ENCODE results near the gene CLDN12.

The CLDN12 gene

DNA sequence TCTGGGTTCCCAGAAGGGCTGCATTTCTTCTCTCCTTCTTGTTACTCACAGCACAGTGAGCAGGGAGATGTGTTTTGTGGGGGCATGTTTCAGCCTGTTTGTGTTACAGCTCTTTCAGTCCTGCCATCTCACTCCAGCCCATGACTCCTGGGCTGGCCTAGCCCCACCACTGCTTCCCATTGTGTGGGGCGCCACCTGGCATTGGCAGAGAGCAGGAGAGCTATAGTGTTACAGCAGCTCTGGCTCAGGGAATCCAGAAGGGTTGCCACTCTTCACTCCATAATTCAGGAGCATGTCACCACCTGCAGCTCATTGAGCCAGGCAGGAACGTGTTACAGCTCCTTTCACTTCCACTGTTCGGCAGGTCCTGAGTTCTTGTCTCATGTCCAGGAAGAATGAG lies 30.0 kb downstream of the CLDN12 start:
- no peak for DNase-seq (ENCODE audit: low spot score)

DNA sequence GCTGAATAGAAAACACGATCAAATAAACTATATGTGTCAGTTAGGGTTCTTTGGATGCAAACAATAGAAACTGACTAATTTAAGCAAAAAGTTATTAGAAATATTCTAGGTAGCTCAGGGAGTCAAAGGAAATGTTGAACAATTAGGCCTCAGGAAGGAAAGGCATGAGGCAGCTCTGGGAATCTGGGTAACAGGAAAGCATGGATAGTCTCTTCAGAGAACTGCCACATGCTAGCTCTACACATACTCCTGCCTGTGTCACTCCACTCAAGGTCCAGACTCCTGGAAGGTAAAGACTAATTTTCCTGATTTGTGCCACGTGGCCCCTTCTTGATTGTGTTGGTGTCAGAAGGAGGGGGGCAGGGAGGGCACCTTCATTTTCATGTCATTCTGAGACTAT lies 42.4 kb downstream of the CLDN12 start:
- no peak for DNase-seq (ENCODE audit: low spot score)

GRCh38 chr7:90446137-90446899 lies 43.1 kb downstream of the CLDN12 start:
- no peak for DNase-seq (ENCODE audit: low spot score)

- DNase-seq (ENCODE audit: low spot score), result no peak
These were observed 50.1 kb downstream of the CLDN12 start for GRCh38 chr7:90453259-90453891.

DNA sequence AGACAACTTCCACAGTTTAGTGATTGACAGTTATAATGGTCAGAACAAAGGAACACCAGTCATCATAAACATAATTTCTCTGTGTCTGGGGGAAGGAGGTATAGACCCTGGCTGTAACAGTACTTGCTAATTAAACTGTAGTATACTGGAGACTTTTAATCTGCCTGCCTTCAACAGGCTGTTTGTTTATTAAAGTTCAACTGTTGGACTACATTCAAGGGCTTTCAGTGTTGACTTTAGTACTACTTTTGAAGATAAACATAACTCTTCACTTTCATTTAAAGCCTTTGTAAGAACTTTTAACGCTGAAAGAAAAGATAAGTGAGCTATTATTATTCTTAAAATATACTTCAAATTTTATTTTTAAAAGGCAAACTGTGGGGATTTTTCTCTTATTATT lies 50.7 kb downstream of the CLDN12 start:
- no peak for DNase-seq (ENCODE audit: low spot score)

- peak; percentile 25 for DNase-seq (ENCODE audit: low spot score)
These were observed 52.1 kb downstream of the CLDN12 start for GRCh38 chr7:90455163-90456030.

DNA sequence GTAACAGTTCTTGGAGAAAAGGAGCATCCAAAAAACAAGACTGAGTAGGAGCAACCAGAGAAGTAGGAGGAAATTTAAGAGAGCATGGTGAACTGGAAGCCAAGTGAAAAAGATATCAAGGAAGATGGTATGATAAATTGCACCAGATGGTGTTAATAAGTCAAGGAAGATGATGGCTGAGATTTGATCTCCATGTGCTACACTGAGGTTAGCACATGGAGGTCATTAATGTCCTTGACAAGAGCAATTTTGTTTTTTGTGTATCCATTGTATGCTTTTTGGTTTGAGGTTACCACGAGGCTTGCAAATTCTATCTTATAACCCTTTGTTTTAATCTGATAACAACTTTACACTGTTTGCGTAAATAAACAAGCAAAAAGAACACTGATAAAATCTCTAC lies 54.8 kb downstream of the CLDN12 start:
- DNase-seq (ENCODE audit: low spot score), result no peak

DNA sequence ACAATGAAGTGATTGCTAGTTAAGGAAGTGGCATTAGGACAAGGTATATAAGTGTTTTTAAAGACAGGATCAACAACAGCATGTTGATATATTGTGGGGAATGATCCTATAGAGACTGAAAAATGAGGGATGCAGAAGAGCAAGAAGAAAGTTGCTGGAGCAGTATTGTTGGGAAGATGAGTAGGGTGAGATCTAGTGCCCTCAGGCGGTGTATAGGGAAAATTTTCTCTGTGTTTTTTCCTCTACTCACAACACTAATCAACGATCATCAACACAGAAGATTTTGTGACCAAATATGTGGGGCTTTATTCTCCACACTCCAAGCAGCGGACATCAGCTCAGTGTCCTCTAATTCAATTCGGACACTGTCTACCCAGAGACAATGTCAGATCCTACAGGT lies 56.6 kb downstream of the CLDN12 start:
- DNase-seq (ENCODE audit: low spot score), result no peak

- no peak for DNase-seq (ENCODE audit: low spot score)
These were observed 58.0 kb downstream of the CLDN12 start for GRCh38 chr7:90461219-90461618.

- DNase-seq (ENCODE audit: low spot score), result peak; percentile 22
These were observed 59.9 kb downstream of the CLDN12 start for GRCh38 chr7:90463151-90463628.

Measured in CD4-positive, alpha-beta T cell treated with Interleukin-6 at 100 ng/mL for 8 hours (primary cell).